ENCODE data around the gene DCP1B.
A peak's percentile ranks its signal among the peaks of the same experiment; 100 is the strongest.

Gene DCP1B

GRCh38 chr12:1935242-1935641, 69.0 kb downstream of the DCP1B start:
- DNase-seq (ENCODE audit: low spot score) = no peak

GRCh38 chr12:1934831-1935230, 69.4 kb downstream of the DCP1B start:
- no peak for DNase-seq (ENCODE audit: low spot score)

GRCh38 chr12:1934068-1934467, 70.2 kb downstream of the DCP1B start:
- no peak for DNase-seq (ENCODE audit: low spot score)

GRCh38 chr12:1933342-1934051, 70.8 kb downstream of the DCP1B start:
- no peak for DNase-seq (ENCODE audit: low spot score)

- DNase-seq (ENCODE audit: low spot score) = no peak
Measured at GRCh38 chr12:1932264-1932777, 71.9 kb downstream of the DCP1B start.

- DNase-seq (ENCODE audit: low spot score) = no peak
Measured at GRCh38 chr12:1931642-1932041, 72.6 kb downstream of the DCP1B start.

GRCh38 chr12:1930803-1931597, 73.3 kb downstream of the DCP1B start:
- no peak for DNase-seq (ENCODE audit: low spot score)

- DNase-seq (ENCODE audit: low spot score) = no peak
Measured at GRCh38 chr12:1929985-1930802, 74.1 kb downstream of the DCP1B start.

- no peak for DNase-seq (ENCODE audit: low spot score)
Measured at GRCh38 chr12:1929241-1929984, 74.8 kb downstream of the DCP1B start.

GRCh38 chr12:1928439-1929121, 75.7 kb downstream of the DCP1B start:
- no peak for DNase-seq (ENCODE audit: low spot score)

GRCh38 chr12:1927751-1928351, 76.4 kb downstream of the DCP1B start:
- peak; percentile 32 for DNase-seq (ENCODE audit: low spot score)

- no peak for DNase-seq (ENCODE audit: low spot score)
Measured at GRCh38 chr12:1927051-1927680, 77.1 kb downstream of the DCP1B start.

- peak; percentile 59 for DNase-seq (ENCODE audit: low spot score)
Measured at GRCh38 chr12:1926251-1926657, 78.0 kb downstream of the DCP1B start.

- no peak for DNase-seq (ENCODE audit: low spot score)
Measured at GRCh38 chr12:1925684-1926006, 78.6 kb downstream of the DCP1B start.

GRCh38 chr12:1924996-1925683, 79.1 kb downstream of the DCP1B start:
- no peak for DNase-seq (ENCODE audit: low spot score)

GRCh38 chr12:1922985-1923384, 81.3 kb downstream of the DCP1B start:
- no peak for DNase-seq (ENCODE audit: low spot score)

GRCh38 chr12:1922075-1922709, 82.1 kb downstream of the DCP1B start:
- DNase-seq (ENCODE audit: low spot score) = no peak

- DNase-seq (ENCODE audit: low spot score) = no peak
Measured at GRCh38 chr12:1920971-1921370, 83.3 kb downstream of the DCP1B start.

GRCh38 chr12:1920436-1920835, 83.8 kb downstream of the DCP1B start:
- no peak for DNase-seq (ENCODE audit: low spot score)

Measured in cerebellar cortex (tissue), 1 donor.